ENCODE data around the gene KCNQ2. TPM values are rescaled to one million over a fixed set of nuclear protein-coding genes. Genes with fewer than 3 reads are reported as not detected.

Gene KCNQ2
- total RNA-seq, 4 donors from 2014 or later, result not detected

DNA sequence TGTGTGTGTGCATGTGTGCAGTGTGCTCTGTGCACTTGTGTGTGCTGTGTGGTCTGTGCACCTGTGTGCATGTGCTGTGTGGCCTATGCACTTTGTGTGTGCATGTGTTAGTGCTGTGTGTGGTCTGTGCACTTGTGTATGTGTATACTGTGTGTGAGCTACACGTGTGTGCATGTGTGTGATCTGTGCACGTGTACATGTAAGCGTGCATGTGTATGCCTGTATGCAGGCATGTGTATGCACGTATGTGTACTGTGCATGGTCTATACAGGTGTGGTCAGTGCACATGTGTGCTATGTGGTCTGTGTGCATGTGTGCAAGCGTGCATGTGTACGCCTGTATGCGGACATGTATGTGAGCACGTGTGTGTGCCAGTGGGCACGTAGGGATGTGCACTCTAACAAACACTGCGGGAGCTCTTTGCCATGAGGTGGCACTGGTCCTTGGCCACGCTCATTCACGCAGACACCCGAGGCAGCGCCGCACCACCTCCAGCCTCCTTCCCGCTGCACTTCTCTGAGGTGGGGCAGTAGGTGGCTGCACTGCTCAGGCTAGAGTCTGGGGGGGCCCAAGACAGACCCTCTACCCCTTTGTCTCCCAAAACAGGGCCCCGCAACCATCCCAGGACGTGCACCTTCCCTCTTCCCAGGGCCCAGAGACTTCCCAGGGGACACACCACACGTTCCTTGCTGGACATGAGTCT lies 68.9 kb downstream of the KCNQ2 start:
- peaks cover 0 to 65% (median 0%) of the 10 kb centered on the region in 4 donors for H3K27me3 ChIP-seq
- no peak overlapping the region for H3K4me3 ChIP-seq
- H3K36me3 ChIP-seq, result no peaks in the 10 kb centered on the region
- no peaks in the 10 kb centered on the region for H3K4me1 ChIP-seq
- no peaks in the 10 kb centered on the region for H3K9me3 ChIP-seq
- 67 to 69% methylated on average over 9 to 17 of the region's 19 CpGs for WGBS, 2 donors
- intact Hi-C loops (cut with DNase I), result no loop called here
- no peak for DNase-seq
- TF ChIP-seq POLR2A (IDR thresholded peaks at IDR 0.05), result no peak
- TF ChIP-seq, protein P1, sequence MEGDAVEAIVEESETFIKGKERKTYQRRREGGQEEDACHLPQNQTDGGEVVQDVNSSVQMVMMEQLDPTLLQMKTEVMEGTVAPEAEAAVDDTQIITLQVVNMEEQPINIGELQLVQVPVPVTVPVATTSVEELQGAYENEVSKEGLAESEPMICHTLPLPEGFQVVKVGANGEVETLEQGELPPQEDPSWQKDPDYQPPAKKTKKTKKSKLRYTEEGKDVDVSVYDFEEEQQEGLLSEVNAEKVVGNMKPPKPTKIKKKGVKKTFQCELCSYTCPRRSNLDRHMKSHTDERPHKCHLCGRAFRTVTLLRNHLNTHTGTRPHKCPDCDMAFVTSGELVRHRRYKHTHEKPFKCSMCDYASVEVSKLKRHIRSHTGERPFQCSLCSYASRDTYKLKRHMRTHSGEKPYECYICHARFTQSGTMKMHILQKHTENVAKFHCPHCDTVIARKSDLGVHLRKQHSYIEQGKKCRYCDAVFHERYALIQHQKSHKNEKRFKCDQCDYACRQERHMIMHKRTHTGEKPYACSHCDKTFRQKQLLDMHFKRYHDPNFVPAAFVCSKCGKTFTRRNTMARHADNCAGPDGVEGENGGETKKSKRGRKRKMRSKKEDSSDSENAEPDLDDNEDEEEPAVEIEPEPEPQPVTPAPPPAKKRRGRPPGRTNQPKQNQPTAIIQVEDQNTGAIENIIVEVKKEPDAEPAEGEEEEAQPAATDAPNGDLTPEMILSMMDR (IDR thresholded peaks at IDR 0.05), result no peak
- no peak overlapping the region for H3K27ac ChIP-seq

DNA sequence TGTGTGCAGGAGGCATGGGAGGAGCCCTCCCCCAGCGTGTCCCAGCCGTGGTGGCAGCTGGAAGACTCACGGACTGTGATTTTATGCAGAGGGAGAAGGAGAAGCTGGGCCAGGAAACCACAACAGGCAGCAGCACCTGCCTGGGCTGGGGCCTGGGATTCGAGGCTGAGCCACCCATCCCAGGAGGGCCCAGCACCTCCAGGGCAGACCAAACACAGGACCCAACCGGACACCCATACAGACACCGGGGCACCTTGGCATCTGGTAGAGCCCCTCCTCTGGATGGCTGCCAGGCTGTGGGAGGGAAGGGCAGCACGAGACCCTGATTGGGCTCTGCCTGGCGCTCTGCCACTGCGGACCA lies 69.6 kb downstream of the KCNQ2 start:
- DNase-seq, result no peak
- Histone ChIP-seq H3K4me3 (no peak overlapping the region), H3K27me3 (peaks cover 0 to 72% (median 0%) of the 10 kb centered on the region in 4 donors), H3K9me3 (no peaks in the 10 kb centered on the region), H3K36me3 (no peaks in the 10 kb centered on the region), H3K27ac (no peak overlapping the region), H3K4me1 (no peaks in the 10 kb centered on the region)
- 0 to 80% methylated on average over 2 to 3 of the region's 9 CpGs for WGBS, 2 donors
- intact Hi-C loops (cut with DNase I), result no loop called here
- TF ChIP-seq, protein P1 (IDR thresholded peaks at IDR 0.05), result no peak
- TF ChIP-seq POLR2A (IDR thresholded peaks at IDR 0.05), result no peak

DNA sequence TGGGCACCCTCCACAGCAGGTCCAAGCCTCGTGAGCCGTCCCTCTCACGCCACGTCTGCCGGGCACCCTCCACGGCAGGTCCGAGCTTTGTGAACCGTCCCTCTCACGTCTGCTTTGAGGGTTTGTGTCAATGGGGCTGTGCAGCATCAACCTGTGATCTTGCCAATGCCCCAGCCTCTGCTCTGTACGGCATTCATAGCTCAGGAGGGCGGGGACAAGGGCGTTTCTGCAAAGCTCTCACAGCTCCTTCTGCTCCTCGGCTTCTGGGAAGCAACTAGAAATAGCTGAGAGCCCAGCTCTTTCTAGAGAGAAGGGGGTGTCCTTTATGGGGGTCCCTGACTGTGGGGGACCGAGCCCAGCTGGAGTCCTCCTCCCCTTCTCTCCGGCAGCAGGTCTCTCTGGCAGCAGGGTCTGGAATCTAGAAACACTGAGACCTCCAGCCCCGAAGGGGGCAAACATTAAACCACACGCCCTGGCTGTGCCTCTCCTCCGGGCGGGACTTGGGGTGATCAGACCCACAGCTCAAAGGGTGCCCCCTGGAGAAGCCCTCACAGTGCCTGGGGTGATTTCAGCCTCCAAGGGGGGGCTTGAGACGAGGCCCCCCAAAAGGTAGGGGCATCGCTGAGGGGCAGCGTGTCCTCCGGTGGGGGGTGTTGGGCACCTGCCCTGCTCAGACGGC lies 70.1 kb downstream of the KCNQ2 start:
- no peak overlapping the region for H3K27ac ChIP-seq
- no peak overlapping the region for H3K4me3 ChIP-seq
- intact Hi-C loops (cut with DNase I), result no loop called here
- H3K27me3 ChIP-seq, result peaks cover 0 to 77% (median 0%) of the 10 kb centered on the region in 4 donors
- TF ChIP-seq, protein P1 (IDR thresholded peaks at IDR 0.05), result no peak
- no peak for TF ChIP-seq POLR2A (IDR thresholded peaks at IDR 0.05)
- no peaks in the 10 kb centered on the region for H3K9me3 ChIP-seq
- H3K36me3 ChIP-seq, result no peaks in the 10 kb centered on the region
- WGBS, 2 donors, result 67% methylated on average over 8 to 9 of the region's 24 CpGs
- DNase-seq, result no peak
- H3K4me1 ChIP-seq, result no peaks in the 10 kb centered on the region

DNA sequence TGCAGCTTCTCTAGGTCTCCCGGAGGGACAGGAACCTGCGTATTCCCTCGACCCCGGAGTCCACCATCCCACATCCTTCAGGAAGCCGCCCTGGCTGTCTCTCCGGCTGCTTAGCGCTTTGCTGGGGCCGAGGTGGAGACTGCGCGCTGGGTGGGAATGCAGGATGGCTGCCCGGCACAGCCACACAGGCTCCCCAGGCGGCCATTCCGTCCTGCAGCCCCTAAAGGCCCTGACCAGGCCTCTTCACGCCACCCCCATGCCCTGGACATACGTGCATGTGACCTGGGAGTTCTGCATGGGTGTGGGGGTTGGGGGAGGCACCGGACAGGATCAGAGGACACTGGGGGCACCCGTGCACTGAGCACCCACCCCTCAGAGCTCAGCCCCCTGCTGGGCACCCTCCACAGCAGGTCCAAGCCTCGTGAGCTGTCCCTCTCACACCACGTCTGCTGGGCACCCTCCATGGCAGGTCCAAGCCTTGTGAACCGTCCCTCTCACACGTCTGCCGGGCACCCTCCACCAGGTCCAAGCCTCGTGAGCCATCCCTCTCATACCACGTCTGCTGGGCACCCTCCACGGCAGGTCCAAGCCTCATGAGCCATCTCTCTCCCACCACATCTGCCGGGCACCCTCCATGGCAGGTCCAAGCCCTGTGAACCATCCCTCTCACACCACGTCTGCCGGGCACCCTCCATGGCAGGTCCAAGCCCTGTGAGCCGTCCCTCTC lies 70.9 kb downstream of the KCNQ2 start:
- peaks cover 0 to 84% (median 0%) of the 10 kb centered on the region in 4 donors for H3K27me3 ChIP-seq
- intact Hi-C loops (cut with DNase I), result no loop called here

More for the DNA sequence above, 70.9 kb downstream of the KCNQ2 start:
- H3K4me3 ChIP-seq, result no peak overlapping the region
- no peaks in the 10 kb centered on the region for H3K36me3 ChIP-seq
- H3K9me3 ChIP-seq, result no peaks in the 10 kb centered on the region
- no peaks in the 10 kb centered on the region for H3K4me1 ChIP-seq
- no peak overlapping the region for H3K27ac ChIP-seq
- 66 to 74% methylated on average over 11 to 21 of the region's 29 CpGs for WGBS, 2 donors
- TF ChIP-seq, protein P1 (IDR thresholded peaks at IDR 0.05), result no peak
- no peak for TF ChIP-seq POLR2A (IDR thresholded peaks at IDR 0.05)
- no peak for DNase-seq
